D721Med (cell line): ENCODE measurements around the gene BAIAP2.
"Not testable (repeated sequence)": the region's sequence is repeated elsewhere in the genome, so short reads cannot be mapped to it uniquely, and the experiment has no call there.

Source experiments
- DNase-seq: peaks from one replicate; pipeline ENCODE4 v3.0.0; 2011; ENCODE audit warnings: low spot score; ENCODE audit not compliant: insufficient read length
- FAIRE-seq: peaks from 2 replicates; lab custom pipeline; 2011; peaks lifted over from hg19 to GRCh38; lab: Jason Lieb, UNC
- CTCF ChIP-seq: IDR thresholded peaks from 2 replicates; pipeline ENCODE4 v1.5.1; 2012; ENCODE audit warnings: mild to moderate bottlenecking, control low read depth; ENCODE audit not compliant: insufficient read depth; ENCODE audit errors: missing control alignments

BAIAP2 gene

GRCh38 chr17:81026266-81027036, 8.5 kb upstream of the BAIAP2 start:
- no peak for TF ChIP-seq CTCF
- DNase-seq, result no peak
- FAIRE-seq, result no peak

- FAIRE-seq (no peak), DNase-seq (no peak)
- no peak for TF ChIP-seq CTCF
These were observed 7.9 kb upstream of the BAIAP2 start for GRCh38 chr17:81027038-81027437.

GRCh38 chr17:81027591-81028505, 7.1 kb upstream of the BAIAP2 start:
- DNase-seq (no peak), FAIRE-seq (no peak)
- TF ChIP-seq CTCF, result no peak

GRCh38 chr17:81028506-81028858, 6.5 kb upstream of the BAIAP2 start:
- no peak for TF ChIP-seq CTCF
- FAIRE-seq, result no peak
- DNase-seq, result no peak

- no peak for FAIRE-seq
These were observed 5.1 kb upstream of the BAIAP2 start for GRCh38 chr17:81029859-81030258.

GRCh38 chr17:81030312-81030711, 4.6 kb upstream of the BAIAP2 start:
- DNase-seq, FAIRE-seq: not testable (repeated sequence)

More at GRCh38 chr17:81029859-81030258, 5.1 kb upstream of the BAIAP2 start:
- no peak for TF ChIP-seq CTCF
- DNase-seq, result no peak

GRCh38 chr17:81030741-81031565, 4.0 kb upstream of the BAIAP2 start:
- TF ChIP-seq CTCF, result no peak
- DNase-seq (no peak), FAIRE-seq (no peak)
